HG02571 (cell line): Measurements from ENCODE around the gene SOX5.
"Not testable (repeated sequence)": the region's sequence is repeated elsewhere in the genome, so short reads cannot be mapped to it uniquely, and the experiment has no call there.

Source experiments
- ATAC-seq: cut with Tn5 transposase; IDR thresholded peaks from one replicate; pipeline ENCODE4 v1.9.1; 2021; ENCODE audit warnings: mild to moderate bottlenecking, moderate library complexity; ENCODE audit not compliant: unreplicated experiment

The SOX5 gene

GRCh38 chr12:23555825-23556207 lies 393.7 kb downstream of the SOX5 start:
- no peak for ATAC-seq

DNA sequence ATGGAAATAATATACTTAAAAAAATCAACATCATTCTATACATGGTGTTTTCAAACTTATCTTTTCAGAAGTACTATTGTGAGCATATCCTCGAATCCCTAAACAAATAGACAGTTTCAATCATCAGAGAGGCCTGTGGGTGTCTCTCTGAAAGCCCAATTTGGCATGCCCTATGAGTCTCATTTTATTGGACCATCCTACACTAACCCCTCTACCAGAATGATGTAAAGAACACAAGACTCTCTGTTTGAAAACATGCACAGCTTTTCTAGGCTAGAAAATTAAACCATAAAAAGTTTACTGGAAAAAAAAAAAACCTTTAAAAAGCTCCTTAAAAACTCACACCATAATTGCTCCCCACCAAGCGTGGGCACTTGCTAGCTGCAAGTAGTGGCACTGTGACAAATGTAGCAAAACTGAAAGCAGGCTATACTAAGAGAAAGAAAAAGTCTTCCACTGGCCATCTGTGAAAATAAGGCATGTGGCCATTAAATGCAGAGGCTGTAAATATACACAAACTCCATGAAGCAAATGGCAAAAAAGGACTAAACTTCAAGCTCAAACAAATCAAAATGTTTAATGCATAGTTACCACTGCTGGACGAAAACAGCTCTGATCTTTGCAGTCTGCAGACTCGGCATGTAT lies 394.2 kb downstream of the SOX5 start:
- ATAC-seq = no peak

DNA sequence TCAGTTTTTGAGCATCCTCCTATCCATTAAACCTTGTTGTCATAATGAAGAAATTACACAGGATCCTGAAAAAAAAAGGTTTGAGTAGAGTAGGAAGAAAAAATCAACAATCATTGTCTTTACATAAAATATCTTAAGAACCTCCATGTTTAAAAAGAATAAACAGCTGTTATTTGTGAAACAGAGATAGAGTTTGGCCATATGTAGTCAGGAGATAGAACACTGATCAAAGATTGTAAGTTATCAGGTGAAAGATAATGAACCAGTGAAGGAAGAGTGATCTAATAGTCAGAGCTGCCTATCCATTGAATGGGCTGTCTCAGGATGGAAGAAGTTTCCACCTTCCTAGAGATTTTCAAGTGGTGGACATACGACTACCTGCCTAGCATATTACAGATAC lies 397.1 kb downstream of the SOX5 start:
- no peak for ATAC-seq

GRCh38 chr12:23550753-23551152 lies 398.7 kb downstream of the SOX5 start:
- no peak for ATAC-seq

DNA sequence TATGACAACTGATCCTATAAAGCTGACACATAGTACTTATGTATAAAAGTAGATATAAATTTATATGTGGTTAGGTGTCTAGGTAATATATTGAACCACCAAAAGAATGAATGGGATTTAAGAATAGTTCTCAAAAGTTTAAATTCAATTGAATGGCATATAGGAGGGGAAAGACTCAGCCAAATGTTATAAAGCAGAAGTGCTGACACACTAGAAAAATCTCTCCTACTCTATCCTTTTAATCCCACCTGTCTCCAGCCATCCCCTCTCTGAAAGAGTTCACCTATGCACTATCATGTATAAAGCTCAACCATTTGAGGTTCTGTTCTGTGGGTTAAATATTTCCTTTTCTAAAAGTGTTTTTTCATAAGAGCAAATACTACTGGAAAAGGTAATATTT lies 400.7 kb downstream of the SOX5 start:
- no peak for ATAC-seq

DNA sequence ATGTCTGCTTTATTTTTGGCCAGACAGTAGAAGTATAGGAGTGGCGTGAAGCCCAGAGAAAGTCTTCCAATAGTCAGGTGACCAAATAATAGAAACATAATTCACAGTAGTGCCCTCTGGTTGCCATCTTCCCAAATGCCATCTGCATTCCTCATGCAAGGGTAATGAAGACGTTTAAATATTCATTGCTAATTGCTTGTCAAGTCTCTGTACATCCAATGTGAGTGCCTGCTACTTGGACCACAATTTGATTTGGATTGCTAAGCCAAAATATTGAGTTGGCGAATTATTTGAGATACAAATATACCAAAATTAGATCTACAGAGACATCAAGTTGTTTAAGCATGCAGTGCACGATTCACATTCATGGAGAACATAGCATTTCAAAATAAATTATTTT lies 402.7 kb downstream of the SOX5 start:
- no peak for ATAC-seq

- ATAC-seq = no peak
These were observed 405.7 kb downstream of the SOX5 start for GRCh38 chr12:23543767-23544166.

DNA sequence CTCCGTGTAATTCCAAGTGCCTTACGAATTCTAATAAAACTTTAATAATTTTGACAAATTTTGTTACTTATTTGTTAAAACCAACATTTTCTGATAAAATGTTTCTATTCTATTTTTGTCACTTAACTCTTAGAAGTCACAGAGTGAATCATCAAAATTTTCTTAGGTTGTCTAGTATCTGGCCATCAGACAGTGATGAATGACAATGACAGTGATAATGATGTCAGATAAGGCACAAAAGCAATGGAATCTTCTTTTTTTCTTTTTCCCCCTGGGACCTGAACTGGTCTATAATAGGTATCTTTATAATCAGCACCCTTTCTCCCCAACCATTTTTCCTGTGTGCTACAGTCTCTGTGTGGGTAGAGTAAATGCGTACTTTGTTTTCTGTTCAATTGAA lies 407.3 kb downstream of the SOX5 start:
- ATAC-seq = no peak

DNA sequence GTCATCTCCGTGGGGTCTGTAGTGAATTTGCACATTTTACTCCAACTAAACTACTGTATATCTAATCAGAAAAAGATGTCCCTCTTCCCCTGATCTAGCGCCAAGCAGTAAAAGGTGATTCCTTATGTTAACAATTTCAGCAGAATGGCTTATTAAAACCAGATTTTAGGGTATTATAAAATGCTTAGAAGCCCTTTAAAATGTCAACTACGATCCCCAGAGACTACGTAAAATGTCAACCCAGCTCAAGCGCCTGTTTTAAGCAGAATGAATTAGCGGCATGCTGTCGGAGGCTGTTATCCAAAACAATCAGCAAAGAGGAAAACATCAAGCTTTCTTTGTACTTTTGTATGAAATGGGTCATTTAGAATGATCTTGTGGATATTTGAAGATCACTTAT lies 408.9 kb downstream of the SOX5 start:
- no peak for ATAC-seq

GRCh38 chr12:23536293-23536692 lies 413.2 kb downstream of the SOX5 start:
- ATAC-seq = no peak

DNA sequence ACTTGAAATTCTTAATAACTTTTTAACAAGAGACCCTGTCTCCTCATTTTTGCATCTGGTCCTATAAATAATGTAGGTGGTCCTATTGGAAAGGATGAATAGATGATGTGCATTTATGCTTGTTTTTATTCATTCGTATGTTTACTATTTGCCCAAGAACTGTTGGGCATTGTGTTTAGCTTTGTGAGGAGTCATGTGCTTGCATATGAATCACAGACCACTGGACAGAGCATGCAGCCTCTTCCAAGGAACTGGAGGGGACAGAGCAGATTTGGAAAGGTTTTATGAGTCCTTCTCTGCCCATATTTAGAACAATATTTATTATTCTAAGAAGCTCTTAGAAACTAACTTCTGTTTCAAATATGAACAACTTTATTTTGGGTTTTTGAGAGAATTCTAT lies 414.0 kb downstream of the SOX5 start:
- no peak for ATAC-seq

DNA sequence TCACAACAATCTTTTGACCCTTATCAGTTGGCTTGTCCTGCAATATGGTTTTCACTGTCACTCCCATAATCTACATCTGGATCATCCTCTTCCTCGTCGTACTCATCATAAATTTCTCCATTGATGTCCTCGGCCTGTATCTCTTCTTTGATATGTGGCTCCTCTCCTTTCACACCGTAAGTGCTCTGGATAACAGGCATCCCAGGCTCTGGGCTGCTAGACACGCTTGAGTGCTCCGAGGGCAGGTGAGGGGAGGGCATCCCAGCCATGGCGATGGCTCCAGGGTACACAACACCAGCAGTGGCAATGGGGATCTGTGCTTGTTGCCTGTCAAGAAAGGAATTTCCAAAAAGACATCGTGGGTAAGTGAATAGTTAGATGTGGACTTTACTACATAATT lies 415.3 kb downstream of the SOX5 start:
- ATAC-seq = no peak

DNA sequence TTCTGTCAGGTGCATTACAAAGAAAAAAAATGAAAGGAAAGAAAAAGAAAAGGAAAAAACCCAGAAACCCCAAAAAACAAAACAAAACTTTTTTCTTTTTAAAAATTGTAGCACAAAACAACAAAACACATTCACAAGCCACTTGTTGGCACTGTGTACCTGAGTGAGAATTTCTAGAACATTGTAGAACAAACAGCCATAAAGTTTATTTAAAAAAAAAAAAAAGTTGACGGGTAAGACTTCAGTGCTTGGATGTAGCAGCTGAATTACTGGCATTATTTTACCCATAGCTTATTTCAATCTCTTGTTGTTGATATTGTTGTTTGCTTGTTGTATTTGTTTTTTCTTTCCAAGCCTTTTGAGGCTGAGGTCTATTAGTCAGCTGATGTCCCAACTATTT lies 415.8 kb downstream of the SOX5 start:
- no peak for ATAC-seq

- ATAC-seq = no peak
These were observed 416.2 kb downstream of the SOX5 start for GRCh38 chr12:23533265-23533664.

- no peak for ATAC-seq
These were observed 421.2 kb downstream of the SOX5 start for GRCh38 chr12:23528316-23528715.

GRCh38 chr12:23525450-23526072 lies 423.9 kb downstream of the SOX5 start:
- no peak for ATAC-seq

- no peak for ATAC-seq
These were observed 426.1 kb downstream of the SOX5 start for GRCh38 chr12:23523339-23523738.

DNA sequence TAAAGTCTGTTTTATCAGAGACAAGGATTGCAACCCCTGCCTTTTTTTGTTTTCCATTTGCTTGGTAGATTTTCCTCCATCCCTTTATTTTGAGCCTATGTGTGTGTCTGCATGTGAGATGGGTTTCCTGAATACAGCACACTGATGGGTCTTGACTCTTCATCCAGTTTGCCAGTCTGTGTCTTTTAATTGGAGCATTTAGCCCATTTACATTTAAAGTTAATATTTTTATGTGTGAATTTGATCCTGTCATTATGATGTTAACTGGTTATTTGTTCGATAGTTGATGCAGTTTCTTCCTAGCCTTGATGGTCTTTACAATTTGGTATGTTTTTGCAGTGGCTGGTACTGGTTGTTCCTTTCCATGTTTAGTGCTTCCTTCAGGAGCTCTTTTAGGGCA lies 430.0 kb downstream of the SOX5 start:
- not testable (repeated sequence) for ATAC-seq

GRCh38 chr12:23515785-23516184 lies 433.7 kb downstream of the SOX5 start:
- ATAC-seq = not testable (repeated sequence)

- ATAC-seq = no peak
These were observed 439.0 kb downstream of the SOX5 start for GRCh38 chr12:23510484-23510883.

- not testable (repeated sequence) for ATAC-seq
These were observed 439.6 kb downstream of the SOX5 start for GRCh38 chr12:23509832-23510231.

DNA sequence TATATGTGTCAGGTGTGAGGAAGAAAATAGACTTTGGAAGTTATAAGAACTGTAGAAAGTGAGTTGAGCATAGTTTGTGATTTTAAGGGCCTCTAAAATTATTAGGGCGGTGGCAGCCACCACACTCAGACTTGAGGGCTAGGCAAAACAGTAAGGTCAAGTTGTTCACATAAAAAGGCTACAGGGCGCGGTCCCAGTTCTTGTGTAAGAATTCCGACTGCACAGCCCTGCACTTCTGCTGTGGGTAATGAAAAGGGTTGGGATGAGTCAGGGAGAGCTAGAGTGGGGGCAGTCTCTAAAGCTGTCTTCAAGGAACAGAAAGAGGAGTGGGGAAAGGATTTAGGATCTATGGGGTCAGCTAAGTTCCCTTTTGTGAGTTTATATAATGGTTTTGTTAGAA lies 441.7 kb downstream of the SOX5 start:
- not testable (repeated sequence) for ATAC-seq

GRCh38 chr12:23505736-23506135 lies 443.7 kb downstream of the SOX5 start:
- ATAC-seq = not testable (repeated sequence)
